ENCODE measurements around the gene L3MBTL4. TPM values are rescaled to one million over a fixed set of nuclear protein-coding genes. Genes with fewer than 3 reads are reported as not detected.

The L3MBTL4 gene
- total and polyA plus RNA-seq, 12 donors: 3.9 to 22.6 (median 8.7) TPM

DNA sequence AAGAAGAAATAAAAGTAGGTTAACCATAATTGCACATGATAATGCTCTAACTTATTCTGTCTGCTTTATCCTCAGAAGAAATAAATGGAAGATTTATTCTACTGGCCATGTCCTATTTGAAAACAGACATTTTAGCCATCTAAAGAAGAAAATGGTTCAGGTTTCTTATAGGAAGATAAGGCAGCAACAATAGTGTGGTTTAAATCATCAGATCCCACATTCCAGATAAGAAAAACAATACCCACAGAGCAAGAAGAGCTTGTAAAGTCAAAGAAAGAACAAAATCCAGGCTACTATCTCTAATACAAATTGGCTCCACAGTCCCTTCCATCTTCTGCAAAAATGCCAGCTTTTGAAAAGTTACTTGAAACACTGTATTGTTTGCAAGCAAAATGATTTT lies 49.3 kb downstream of the L3MBTL4 start:
- TF ChIP-seq POLR2A (IDR thresholded peaks at IDR 0.05): no peak
- TF ChIP-seq, protein P1, sequence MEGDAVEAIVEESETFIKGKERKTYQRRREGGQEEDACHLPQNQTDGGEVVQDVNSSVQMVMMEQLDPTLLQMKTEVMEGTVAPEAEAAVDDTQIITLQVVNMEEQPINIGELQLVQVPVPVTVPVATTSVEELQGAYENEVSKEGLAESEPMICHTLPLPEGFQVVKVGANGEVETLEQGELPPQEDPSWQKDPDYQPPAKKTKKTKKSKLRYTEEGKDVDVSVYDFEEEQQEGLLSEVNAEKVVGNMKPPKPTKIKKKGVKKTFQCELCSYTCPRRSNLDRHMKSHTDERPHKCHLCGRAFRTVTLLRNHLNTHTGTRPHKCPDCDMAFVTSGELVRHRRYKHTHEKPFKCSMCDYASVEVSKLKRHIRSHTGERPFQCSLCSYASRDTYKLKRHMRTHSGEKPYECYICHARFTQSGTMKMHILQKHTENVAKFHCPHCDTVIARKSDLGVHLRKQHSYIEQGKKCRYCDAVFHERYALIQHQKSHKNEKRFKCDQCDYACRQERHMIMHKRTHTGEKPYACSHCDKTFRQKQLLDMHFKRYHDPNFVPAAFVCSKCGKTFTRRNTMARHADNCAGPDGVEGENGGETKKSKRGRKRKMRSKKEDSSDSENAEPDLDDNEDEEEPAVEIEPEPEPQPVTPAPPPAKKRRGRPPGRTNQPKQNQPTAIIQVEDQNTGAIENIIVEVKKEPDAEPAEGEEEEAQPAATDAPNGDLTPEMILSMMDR (IDR thresholded peaks at IDR 0.05): no peak
- DNase-seq: no peak
- intact Hi-C loops (cut with DNase I): no loop called here
- Histone ChIP-seq H3K4me3 (no peak overlapping the region), H3K36me3 (replicated peaks in 1 of 2) (no peaks in the 10 kb centered on the region), H3K4me1 (replicated peaks in 1 of 2) (no peaks in the 10 kb centered on the region), H3K27ac (no peak overlapping the region), H3K27me3 (no peaks in the 10 kb centered on the region), H3K9me3 (replicated peaks in 1 of 3) (no peaks in the 10 kb centered on the region)

DNA sequence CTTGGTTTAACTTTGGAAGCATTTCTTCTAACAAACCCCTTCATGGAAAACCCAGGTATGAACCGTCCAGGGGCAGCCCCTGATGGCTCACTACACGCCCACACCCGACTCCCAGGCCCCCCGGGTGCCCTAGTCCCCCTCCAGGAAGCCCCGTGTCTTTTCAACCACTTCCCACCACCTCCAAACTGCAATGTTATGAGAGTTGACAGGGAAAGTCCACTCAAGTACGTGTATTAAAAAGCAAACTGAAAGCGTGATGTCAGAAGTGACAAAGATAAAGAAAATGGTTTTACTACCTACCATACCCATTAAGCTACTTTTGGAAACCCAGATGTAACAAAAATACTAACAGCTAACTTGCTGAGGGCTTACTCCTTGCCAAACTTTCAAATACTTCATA lies 51.5 kb downstream of the L3MBTL4 start:
- Histone ChIP-seq H3K36me3 (replicated peaks in 1 of 2) (no peaks in the 10 kb centered on the region), H3K9me3 (replicated peaks in 1 of 3) (no peaks in the 10 kb centered on the region)

DNA sequence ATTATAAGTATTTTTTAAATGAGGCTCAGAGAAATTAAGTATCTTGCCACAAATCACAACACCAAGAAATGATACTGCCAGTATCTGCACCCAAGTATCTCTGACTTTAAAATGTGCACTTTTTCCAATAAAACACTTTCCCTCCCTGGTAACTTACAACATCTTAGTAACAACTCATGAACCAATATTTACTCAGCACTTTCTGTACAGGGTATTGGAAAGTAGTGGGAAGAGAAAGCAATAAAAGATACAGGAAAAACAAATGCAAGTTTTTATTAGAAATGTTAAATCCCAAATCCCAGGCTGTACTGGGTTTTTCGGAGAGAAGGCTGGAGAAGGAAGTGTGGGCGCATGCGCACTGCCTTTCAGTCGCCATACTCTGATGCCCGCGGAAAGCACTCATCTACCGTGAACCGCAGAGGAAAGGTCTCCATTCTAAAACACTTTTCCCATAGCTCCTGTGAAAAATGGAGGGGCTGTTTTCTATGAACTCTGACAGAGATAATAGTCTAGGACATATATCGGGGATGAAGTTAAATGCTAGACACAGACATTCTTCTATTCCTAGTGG lies 52.1 kb downstream of the L3MBTL4 start:
- 95 to 98% (median 97%) methylated on average over 9 of the region's 9 CpGs for WGBS, 4 donors
- no peak for TF ChIP-seq POLR2A (IDR thresholded peaks at IDR 0.05)
- TF ChIP-seq, protein P1 (IDR thresholded peaks at IDR 0.05): no peak
- intact Hi-C loops (cut with DNase I): no loop called here
- Histone ChIP-seq H3K27ac (no peak overlapping the region), H3K4me1 (replicated peaks in 1 of 2) (peaks cover 0 to 5% of the 10 kb centered on the region in 2 donors), H3K36me3 (replicated peaks in 1 of 2) (no peaks in the 10 kb centered on the region), H3K27me3 (no peaks in the 10 kb centered on the region), H3K4me3 (no peak overlapping the region), H3K9me3 (replicated peaks in 1 of 3) (no peaks in the 10 kb centered on the region)
- DNase-seq: no peak

More for the DNA sequence above, 51.5 kb downstream of the L3MBTL4 start:
- DNase-seq: no peak
- TF ChIP-seq, protein P1 (IDR thresholded peaks at IDR 0.05): no peak
- no peak for TF ChIP-seq POLR2A (IDR thresholded peaks at IDR 0.05)
- Histone ChIP-seq H3K27ac (no peak overlapping the region), H3K27me3 (no peaks in the 10 kb centered on the region), H3K4me1 (replicated peaks in 1 of 2) (peaks cover 0 to 3% of the 10 kb centered on the region in 2 donors), H3K4me3 (no peak overlapping the region)
- 83 to 88% (median 86%) methylated on average over 7 of the region's 7 CpGs for WGBS, 4 donors
- intact Hi-C loops (cut with DNase I): no loop called here

DNA sequence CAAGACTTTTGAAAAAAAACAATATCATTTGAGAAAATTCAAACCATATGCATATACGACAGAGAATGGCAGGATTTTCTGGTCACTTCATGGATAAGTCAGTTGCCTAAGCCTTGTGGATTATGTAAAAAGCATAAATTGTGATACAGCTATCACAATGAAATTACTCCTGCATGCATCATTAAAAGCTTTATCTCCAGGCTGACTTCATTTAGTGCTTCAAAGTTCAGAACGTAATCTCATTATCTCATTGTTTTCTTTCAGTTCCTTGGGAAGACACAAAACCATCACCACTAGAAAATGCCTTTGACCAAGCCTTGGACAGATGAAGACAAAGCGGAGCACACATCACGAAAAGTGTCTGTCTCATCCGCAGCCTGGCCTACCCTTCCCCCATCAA lies 57.0 kb downstream of the L3MBTL4 start:
- H3K36me3 ChIP-seq (replicated peaks in 1 of 2): no peaks in the 10 kb centered on the region
- no peaks in the 10 kb centered on the region for H3K9me3 ChIP-seq (replicated peaks in 1 of 3)
- no peak for TF ChIP-seq POLR2A (IDR thresholded peaks at IDR 0.05)
- TF ChIP-seq, protein P1 (IDR thresholded peaks at IDR 0.05): no peak
- intact Hi-C loops (cut with DNase I): no loop called here
- H3K4me3 ChIP-seq: no peak overlapping the region
- H3K4me1 ChIP-seq (replicated peaks in 1 of 2): peaks cover 5 to 10% of the 10 kb centered on the region in 2 donors
- DNase-seq: no peak
- 78 to 83% (median 81%) methylated on average over 5 of the region's 5 CpGs for WGBS, 4 donors
- H3K27ac ChIP-seq: peak overlapping the region in 1 of 5 donors; percentile 22
- H3K27me3 ChIP-seq: no peaks in the 10 kb centered on the region

All from adrenal gland (tissue), 12 donors.